Astrocyte (in vitro differentiated cells and primary cell): ENCODE results near the gene ANO3. TPM values are rescaled to one million over a fixed set of nuclear protein-coding genes. Genes with fewer than 3 reads are reported as not detected.

Experiments used
- DNase-seq: peaks from one replicate; pipeline ENCODE4 v3.0.0-alpha.2; 2010; ENCODE audit warnings: low read depth
- FAIRE-seq: peaks from 2 replicates; lab custom pipeline; 2011; peaks lifted over from hg19 to GRCh38; lab: Jason Lieb, UNC
- H2AFZ ChIP-seq: 2 replicates; pipeline ENCODE4 v1.6.0; 2012; ENCODE audit warnings: low read depth, low read length, inconsistent platforms
- H3K27ac ChIP-seq: 2 replicates; pipeline ENCODE4 v1.5.1; 2011; ENCODE audit warnings: low read depth, low read length, inconsistent platforms
- H3K27me3 ChIP-seq: 2 replicates; pipeline ENCODE4 v1.6.0; 2011; ENCODE audit warnings: low read length, inconsistent platforms; ENCODE audit not compliant: insufficient read depth
- H3K36me3 ChIP-seq: 2 replicates; pipeline ENCODE4 v1.5.1; 2011; ENCODE audit warnings: low read length, inconsistent platforms; ENCODE audit not compliant: insufficient read depth
- H3K4me1 ChIP-seq: 2 replicates; pipeline ENCODE4 v1.5.1; 2011; ENCODE audit warnings: low read length, inconsistent platforms; ENCODE audit not compliant: insufficient read depth
- H3K4me2 ChIP-seq: 2 replicates; pipeline ENCODE4 v1.6.0; 2012; ENCODE audit warnings: low read length, inconsistent platforms
- H3K4me3 ChIP-seq: 2 replicates; pipeline ENCODE4 v1.5.1; 2011; ENCODE audit warnings: low read depth, mild to moderate bottlenecking, low read length, inconsistent platforms; ENCODE audit not compliant: insufficient read depth
- H3K79me2 ChIP-seq: 2 replicates; pipeline ENCODE4 v1.6.0; 2012; ENCODE audit warnings: mild to moderate bottlenecking, low read length, inconsistent platforms; ENCODE audit not compliant: insufficient read depth
- H3K9ac ChIP-seq: 2 replicates; pipeline ENCODE4 v1.6.0; 2012; ENCODE audit warnings: mild to moderate bottlenecking, low read length, inconsistent platforms
- H3K9me3 ChIP-seq: 2 replicates; pipeline ENCODE4 v1.5.1; 2012; ENCODE audit warnings: low read depth, mild to moderate bottlenecking, low read length, inconsistent platforms; ENCODE audit not compliant: insufficient read depth
- H4K20me1 ChIP-seq: 2 replicates; pipeline ENCODE4 v1.6.0; 2012; ENCODE audit warnings: low read length, inconsistent platforms; ENCODE audit not compliant: insufficient read depth
- H3K27ac Mint-ChIP-seq: one replicate; pipeline ENCODE4 v1.8.0; 2021; ENCODE audit warnings: mild to moderate bottlenecking, mixed read lengths; ENCODE audit not compliant: unreplicated experiment
- H3K27me3 Mint-ChIP-seq: one replicate; pipeline ENCODE4 v1.8.0; 2021; ENCODE audit warnings: low read depth, mixed read lengths; ENCODE audit not compliant: unreplicated experiment
- H3K36me3 Mint-ChIP-seq: one replicate; pipeline ENCODE4 v1.8.0; 2021; ENCODE audit warnings: low read depth, mixed read lengths; ENCODE audit not compliant: unreplicated experiment
- H3K4me1 Mint-ChIP-seq: one replicate; pipeline ENCODE4 v1.8.0; 2021; ENCODE audit warnings: low read depth, mixed read lengths; ENCODE audit not compliant: unreplicated experiment
- H3K4me3 Mint-ChIP-seq: one replicate; pipeline ENCODE4 v1.8.0; 2021; ENCODE audit warnings: mild to moderate bottlenecking, moderate library complexity, mixed read lengths; ENCODE audit not compliant: unreplicated experiment
- H3K9me3 Mint-ChIP-seq: one replicate; pipeline ENCODE4 v1.8.0; 2021; ENCODE audit warnings: mild to moderate bottlenecking, mixed read lengths; ENCODE audit not compliant: unreplicated experiment
- CTCF ChIP-seq: IDR thresholded peaks from 2 replicates; pipeline ENCODE4 v1.5.1; 2011; ENCODE audit warnings: low read depth, mild to moderate bottlenecking, inconsistent platforms, low read length, moderate library complexity; ENCODE audit not compliant: insufficient read depth
- EZH2 ChIP-seq: IDR thresholded peaks from 2 replicates; pipeline ENCODE4 v1.6.1; 2012; ENCODE audit warnings: mild to moderate bottlenecking, low read length, inconsistent platforms; ENCODE audit not compliant: insufficient read depth
- total RNA-seq: library from RNA; stranded (reverse); gene quantifications from 2 replicates; pipeline ENCODE4 v1.2.1, GENCODE V29; 2021

ANO3 gene
- total RNA-seq, 1 donor from 2014 or later, result 0.11 TPM

GRCh38 chr11:26578998-26579661 lies 247.2 kb downstream of the ANO3 start:
- H2AFZ ChIP-seq, result no peak overlapping the region
- TF ChIP-seq CTCF (no peak), EZH2 (no peak)
- H3K4me3 ChIP-seq, result no peak overlapping the region
- no peaks in the 10 kb centered on the region for H3K4me1 ChIP-seq
- Mint-ChIP-seq H3K9me3 (no peaks in the 10 kb centered on the region), H3K36me3 (no peaks in the 10 kb centered on the region), H3K4me1 (peaks cover 5% of the 10 kb centered on the region), H3K27me3 (no peaks in the 10 kb centered on the region), H3K27ac (no peak overlapping the region), H3K4me3 (no peak overlapping the region)
- no peaks in the 10 kb centered on the region for H3K9me3 ChIP-seq
- DNase-seq (peak; percentile 8), FAIRE-seq (no peak)
- H3K27ac ChIP-seq, result no peak overlapping the region
- no peaks in the 10 kb centered on the region for H4K20me1 ChIP-seq
- H3K36me3 ChIP-seq, result no peaks in the 10 kb centered on the region
- no peaks in the 10 kb centered on the region for H3K27me3 ChIP-seq
- no peaks in the 10 kb centered on the region for H3K79me2 ChIP-seq
- H3K9ac ChIP-seq, result no peak overlapping the region
- peak overlapping the region; percentile 35 for H3K4me2 ChIP-seq

DNA sequence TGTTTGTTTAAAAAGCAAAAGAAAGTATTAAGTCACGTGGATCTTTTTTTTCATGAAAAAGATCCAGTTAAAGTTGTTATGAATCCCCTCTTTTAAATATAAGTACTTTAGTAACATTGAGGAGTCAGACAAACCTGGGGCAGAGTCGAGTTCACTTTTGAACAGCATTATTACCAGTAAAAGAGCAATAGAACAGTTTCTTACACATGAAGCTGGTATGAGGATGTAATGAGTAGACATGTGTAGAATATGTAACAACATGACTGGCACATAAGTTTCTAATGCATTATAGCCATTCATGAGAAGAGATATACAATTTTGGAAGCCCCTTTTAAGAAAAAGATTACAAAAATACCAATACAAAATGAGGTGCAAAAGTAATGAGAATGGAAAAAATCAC lies 247.8 kb downstream of the ANO3 start:
- FAIRE-seq (no peak), DNase-seq (no peak)
- peak overlapping the region; percentile 35 for H3K4me2 ChIP-seq
- H3K9me3 ChIP-seq, result no peaks in the 10 kb centered on the region
- no peak overlapping the region for H3K27ac ChIP-seq
- H3K79me2 ChIP-seq, result no peaks in the 10 kb centered on the region
- Mint-ChIP-seq H3K9me3 (no peaks in the 10 kb centered on the region), H3K4me3 (no peak overlapping the region), H3K27ac (no peak overlapping the region), H3K36me3 (no peaks in the 10 kb centered on the region), H3K27me3 (no peaks in the 10 kb centered on the region), H3K4me1 (peaks cover 5% of the 10 kb centered on the region)
- H3K9ac ChIP-seq, result no peak overlapping the region
- TF ChIP-seq CTCF (no peak), EZH2 (no peak)
- no peak overlapping the region for H3K4me3 ChIP-seq
- H3K36me3 ChIP-seq, result no peaks in the 10 kb centered on the region
- H2AFZ ChIP-seq, result no peak overlapping the region
- no peaks in the 10 kb centered on the region for H3K27me3 ChIP-seq
- H3K4me1 ChIP-seq, result no peaks in the 10 kb centered on the region
- H4K20me1 ChIP-seq, result no peaks in the 10 kb centered on the region

- Histone ChIP-seq H3K9ac (no peak overlapping the region), H3K4me2 (peak overlapping the region; percentile 20), H3K4me1 (no peaks in the 10 kb centered on the region), H4K20me1 (no peaks in the 10 kb centered on the region), H3K36me3 (no peaks in the 10 kb centered on the region), H3K79me2 (no peaks in the 10 kb centered on the region), H3K4me3 (no peak overlapping the region), H3K27ac (no peak overlapping the region), H3K27me3 (no peaks in the 10 kb centered on the region), H3K9me3 (no peaks in the 10 kb centered on the region), H2AFZ (no peak overlapping the region)
- Mint-ChIP-seq H3K27ac (no peak overlapping the region), H3K4me3 (no peak overlapping the region), H3K36me3 (no peaks in the 10 kb centered on the region), H3K27me3 (no peaks in the 10 kb centered on the region), H3K4me1 (peaks cover 5% of the 10 kb centered on the region), H3K9me3 (no peaks in the 10 kb centered on the region)
- no peak for FAIRE-seq
- DNase-seq, result peak; percentile 10
- TF ChIP-seq EZH2 (no peak), CTCF (no peak)
Measured at GRCh38 chr11:26580929-26581328, 249.0 kb downstream of the ANO3 start.
